Kidney (tissue), 14 donors: ENCODE measurements around the gene HRC. TPM values are rescaled to one million over a fixed set of nuclear protein-coding genes. Genes with fewer than 3 reads are reported as not detected.

Source experiments
- DNase-seq, 5 donors: peaks; one replicate each; pipeline ENCODE4 v3.0.0-alpha.2; 2013 to 2020
- FAIRE-seq: peaks from 2 replicates; lab custom pipeline; 2012; peaks lifted over from hg19 to GRCh38; lab: Jason Lieb, UNC
- H3K27ac ChIP-seq, 2 donors: one replicate each; pipeline ENCODE4 v1.7.0; 2013; ENCODE audit warnings: low read depth in 2 of 2, low read length in 2 of 2, inconsistent platforms in 1 of 2
- H3K27me3 ChIP-seq: one replicate; pipeline ENCODE4 v1.7.1; 2013; ENCODE audit warnings: low read length, inconsistent platforms; ENCODE audit not compliant: control insufficient read depth, insufficient read depth
- H3K36me3 ChIP-seq, 3 donors: one replicate each; pipeline versions ENCODE4 v1.7.0 to v1.7.1; 2013; ENCODE audit warnings: low read length in 3 of 3, control low read depth in 1 of 3, inconsistent platforms in 1 of 3; ENCODE audit not compliant: insufficient read depth in 3 of 3, control insufficient read depth in 2 of 3
- H3K4me1 ChIP-seq, 3 donors: one replicate each; pipeline versions ENCODE4 v1.7.0 to v1.7.1; 2013; ENCODE audit warnings: low read length in 3 of 3, inconsistent platforms in 1 of 3, low read depth in 1 of 3; ENCODE audit not compliant: control insufficient read depth in 2 of 3, insufficient read depth in 2 of 3
- H3K4me3 ChIP-seq, 3 donors: one replicate each; pipeline versions ENCODE4 v1.7.0 to v1.8.1; 2013; ENCODE audit warnings: low read length in 3 of 3, control low read depth in 1 of 3, inconsistent platforms in 1 of 3
- H3K9ac ChIP-seq, 3 donors: one replicate each; pipeline versions ENCODE4 v1.7.0 to v1.7.1; 2013; ENCODE audit warnings: low read length in 3 of 3, control low read depth in 1 of 3, inconsistent platforms in 1 of 3
- H3K9me3 ChIP-seq, 3 donors: one replicate each; pipeline versions ENCODE4 v1.7.0 to v1.7.1; 2013; ENCODE audit warnings: low read length in 3 of 3, control low read depth in 1 of 3, inconsistent platforms in 1 of 3; ENCODE audit not compliant: control insufficient read depth in 2 of 3, insufficient read depth in 1 of 3
- CTCF ChIP-seq: IDR thresholded peaks from 3 replicates; pipeline ENCODE4 v1.5.1; 2012; ENCODE audit warnings: mild to moderate bottlenecking, moderate library complexity, borderline replicate concordance; ENCODE audit not compliant: insufficient read depth; ENCODE audit errors: extremely low read depth
- intact Hi-C: fragments of 100-400 bp; cut with DNase I; formaldehyde crosslinking; loops from one replicate; pipeline ENCODE4 v1.11.1; 2022
- polyA plus RNA-seq: library from polyadenylated mRNA; stranded (reverse); fragments of 350-450 nt; fragmentation: Illumina TruSeq; extraction: RNeasy Lipid Tissue Mini Kit (QIAGEN cat#74804); gene quantifications from one replicate; pipeline ENCODE4 v1.2.3, GENCODE V29; 2014; ENCODE audit warnings: low read depth, low replicate concordance; ENCODE audit not compliant: insufficient read depth
- total RNA-seq: library from RNA; stranded (reverse); fragmentation: NEBNext Ultra II Directional; extraction: Animal tissue kit (Norgen Biotek cat#: 25700); gene quantifications from one replicate; pipeline ENCODE4 v1.2.1, GENCODE V29; 2021
- donor health status: control.
- donor health status: control.
- donor health status: control.
- donor health status: control.
- donor health status: control.
- donor health status: DM: yes; HTN: yes; CAD: no.
- donor health status: Normal renal cell carcinoma (clear cell type).

The HRC gene
- total and polyA plus RNA-seq, 2 donors from 2014 or later, result 4.2 to 7.0 TPM

GRCh38 chr19:49190781-49191180 is 35.6 kb upstream of the HRC start:
- DNase-seq (no peak), FAIRE-seq (no peak)
- no peak overlapping the region for H3K9ac ChIP-seq
- H3K4me1 ChIP-seq, result peaks cover 0 to 7% (median 0%) of the 10 kb centered on the region in 3 donors
- H3K9me3 ChIP-seq, result no peaks in the 10 kb centered on the region
- no peak for TF ChIP-seq CTCF
- intact Hi-C loops, result no loop called here
- no peak overlapping the region for H3K4me3 ChIP-seq
- peaks cover 0 to 49% (median 15%) of the 10 kb centered on the region in 3 donors for H3K36me3 ChIP-seq
- H3K27me3 ChIP-seq, result no peaks in the 10 kb centered on the region
- H3K27ac ChIP-seq, result no peak overlapping the region

DNA sequence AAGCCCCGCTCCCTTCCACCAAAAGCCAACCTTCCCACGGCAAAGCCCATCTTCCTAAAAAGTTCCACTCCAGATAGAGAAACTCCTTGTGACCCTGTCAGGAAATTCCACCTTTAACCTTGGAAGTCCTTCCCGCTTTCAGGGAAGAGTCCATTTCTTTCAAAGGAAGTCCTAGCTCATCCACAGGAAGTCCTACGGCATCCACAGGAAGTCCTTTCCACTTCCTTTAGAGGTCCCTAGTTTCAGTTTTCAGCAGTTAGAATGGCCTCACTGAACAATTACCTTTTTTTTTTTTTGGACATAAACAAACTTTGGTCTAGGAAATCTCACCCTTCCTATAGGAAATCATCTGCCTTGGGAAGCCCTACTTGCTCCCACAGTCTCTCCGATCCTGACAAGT is 34.1 kb upstream of the HRC start:
- intact Hi-C loops, result no loop called here
- DNase-seq (no peak), FAIRE-seq (no peak)
- H3K9ac ChIP-seq, result peak overlapping the region in 1 of 3 donors; percentile 30
- H3K4me1 ChIP-seq, result peaks cover 0 to 7% (median 0%) of the 10 kb centered on the region in 3 donors
- TF ChIP-seq CTCF, result no peak
- no peak overlapping the region for H3K4me3 ChIP-seq
- no peaks in the 10 kb centered on the region for H3K27me3 ChIP-seq
- peaks cover 0 to 49% (median 15%) of the 10 kb centered on the region in 3 donors for H3K36me3 ChIP-seq
- peak overlapping the region; percentile 23 to 51 for H3K27ac ChIP-seq
- no peaks in the 10 kb centered on the region for H3K9me3 ChIP-seq

DNA sequence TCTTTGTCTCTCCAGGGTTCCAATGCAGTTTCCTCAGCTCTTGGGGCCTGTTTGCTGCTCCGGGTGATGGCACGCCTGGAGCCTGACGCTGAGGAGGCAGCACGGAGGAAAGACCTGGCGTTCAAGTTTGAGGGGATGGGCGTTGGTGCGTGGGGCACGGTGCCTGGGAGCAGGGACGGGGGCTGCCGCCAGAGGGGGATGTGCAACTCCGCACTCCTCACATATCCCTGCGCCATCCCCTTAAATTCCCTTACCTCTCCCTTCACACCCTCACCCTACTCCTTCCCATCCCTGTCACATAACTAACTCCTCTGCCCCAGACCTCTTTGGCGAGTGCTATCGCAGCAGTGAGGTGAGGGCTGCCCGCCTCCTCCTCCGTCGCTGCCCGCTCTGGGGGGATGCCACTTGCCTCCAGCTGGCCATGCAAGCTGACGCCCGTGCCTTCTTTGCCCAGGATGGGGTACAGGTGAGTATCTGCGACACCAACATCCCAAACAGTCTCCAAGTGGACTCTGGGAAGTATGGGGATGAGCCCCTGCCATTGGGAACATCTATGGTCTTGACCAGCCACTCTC is 33.5 kb upstream of the HRC start:
- H3K9ac ChIP-seq, result no peak overlapping the region
- no peak overlapping the region for H3K4me3 ChIP-seq
- H3K9me3 ChIP-seq, result no peaks in the 10 kb centered on the region
- TF ChIP-seq CTCF, result no peak
- DNase-seq (no peak), FAIRE-seq (no peak)
- no peaks in the 10 kb centered on the region for H3K27me3 ChIP-seq
- H3K4me1 ChIP-seq, result peaks cover 0 to 7% (median 0%) of the 10 kb centered on the region in 3 donors
- H3K36me3 ChIP-seq, result peaks cover 0 to 49% (median 15%) of the 10 kb centered on the region in 3 donors
- intact Hi-C loops, result no loop called here
- H3K27ac ChIP-seq, result peak overlapping the region in 1 of 2 donors; percentile 11

DNA sequence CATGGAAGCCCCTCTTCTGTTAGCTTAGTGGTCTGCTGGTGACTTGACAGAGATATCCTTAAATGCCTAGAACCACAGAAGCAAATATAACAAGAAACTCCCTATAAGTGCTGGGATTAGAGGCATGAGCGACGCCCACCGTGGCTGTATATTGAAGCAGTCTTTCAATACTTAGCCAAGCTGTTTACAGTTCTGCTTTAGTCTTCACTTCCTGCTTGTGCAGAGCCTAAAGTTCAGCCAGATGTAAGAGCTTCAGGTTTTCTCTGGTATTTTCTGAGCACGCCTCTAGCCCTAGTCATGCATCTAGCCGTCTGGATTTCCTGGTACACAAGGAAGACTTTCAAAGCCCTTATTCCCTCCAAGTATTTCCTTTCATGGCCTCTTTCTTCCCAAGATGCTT is 30.9 kb upstream of the HRC start:
- intact Hi-C loops, result no loop called here
- TF ChIP-seq CTCF, result no peak

More for the DNA sequence above, 30.9 kb upstream of the HRC start:
- Histone ChIP-seq H3K9ac (no peak overlapping the region), H3K4me3 (no peak overlapping the region), H3K4me1 (peaks cover 0 to 7% (median 0%) of the 10 kb centered on the region in 3 donors), H3K27me3 (no peaks in the 10 kb centered on the region), H3K36me3 (peaks cover 0 to 45% (median 15%) of the 10 kb centered on the region in 3 donors), H3K9me3 (peaks cover 0 to 1% (median 0%) of the 10 kb centered on the region in 3 donors), H3K27ac (no peak overlapping the region)
- no peak for DNase-seq
- no peak for FAIRE-seq
